SH-SY5Y (cell line): ENCODE data around the gene EEFSEC.

ENCODE experiments used
- GATA2 ChIP-seq: IDR thresholded peaks from 2 replicates; pipeline ENCODE4 v1.6.1; 2011; ENCODE audit warnings: mild to moderate bottlenecking, low read depth, low read length
- GATA3 ChIP-seq: IDR thresholded peaks from 2 replicates; pipeline ENCODE4 v1.6.1; 2011; ENCODE audit warnings: low read depth, mild to moderate bottlenecking, low read length, moderate library complexity

The EEFSEC gene

DNA sequence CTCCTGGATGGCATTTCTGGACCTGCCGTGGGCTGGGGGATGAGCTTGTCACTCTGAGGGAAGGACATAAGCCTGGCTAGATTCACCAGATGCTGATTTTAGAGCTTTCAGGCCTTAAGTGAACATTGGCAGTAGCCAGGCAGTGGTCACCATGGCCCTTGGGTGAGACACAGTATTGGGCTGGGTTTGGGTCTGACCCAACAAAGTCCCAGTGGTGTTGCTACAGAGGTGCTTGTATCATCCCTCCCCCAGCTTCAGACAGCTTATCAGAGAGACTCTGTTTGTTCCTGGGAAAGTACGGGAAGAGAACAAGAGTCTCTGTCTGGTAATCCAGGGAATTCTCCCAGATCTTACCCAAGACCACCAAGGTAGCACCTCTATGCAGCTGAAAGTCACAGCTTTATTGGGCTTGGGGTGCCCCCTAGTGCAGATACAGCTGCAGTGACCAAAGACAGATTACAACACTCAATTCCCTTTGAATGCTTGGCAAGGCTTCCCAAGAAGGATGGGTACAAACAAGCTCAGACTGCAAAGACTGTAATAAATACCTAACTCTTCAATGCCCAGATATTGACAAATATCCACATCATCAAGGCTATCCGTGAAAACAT, 19.9 kb upstream of the EEFSEC start:
- no peak for TF ChIP-seq GATA3
- no peak for TF ChIP-seq GATA2

GRCh38 chr3:128143496-128143895, 9.8 kb upstream of the EEFSEC start:
- no peak for TF ChIP-seq GATA3
- TF ChIP-seq GATA2, result no peak

DNA sequence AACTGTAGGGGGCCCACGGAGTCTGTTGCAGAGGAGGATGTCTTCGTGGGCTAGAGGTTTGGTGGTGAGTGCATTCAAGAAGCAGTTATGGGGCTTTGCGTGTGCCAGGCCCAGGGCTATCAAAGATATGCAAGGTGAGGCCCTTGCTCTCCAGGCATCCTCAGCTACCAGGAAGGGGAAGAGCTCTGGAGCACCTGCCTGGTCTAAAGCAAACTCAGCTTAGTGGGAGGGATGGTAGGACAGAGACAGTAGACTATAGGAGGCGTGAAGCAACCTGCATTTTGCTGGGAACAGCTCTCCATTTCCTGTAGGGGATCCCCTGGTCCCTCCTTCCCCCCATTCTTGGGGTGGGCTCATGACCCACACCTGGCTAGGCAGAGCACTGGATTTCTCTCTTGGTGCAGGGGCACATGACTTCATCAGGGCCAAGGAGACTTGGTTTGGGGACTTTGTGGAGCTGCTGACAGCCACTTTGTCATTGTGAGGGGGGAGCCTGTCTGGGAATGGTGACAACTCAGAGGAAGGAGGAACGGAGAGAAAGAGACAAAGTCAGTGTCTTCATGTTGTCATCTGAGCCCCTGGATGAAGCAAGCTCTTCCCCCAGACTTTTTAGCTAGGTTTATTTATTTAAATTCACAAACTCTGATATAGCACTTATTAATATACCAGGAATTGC, 8.6 kb upstream of the EEFSEC start:
- TF ChIP-seq GATA2 (no peak), GATA3 (no peak)

DNA sequence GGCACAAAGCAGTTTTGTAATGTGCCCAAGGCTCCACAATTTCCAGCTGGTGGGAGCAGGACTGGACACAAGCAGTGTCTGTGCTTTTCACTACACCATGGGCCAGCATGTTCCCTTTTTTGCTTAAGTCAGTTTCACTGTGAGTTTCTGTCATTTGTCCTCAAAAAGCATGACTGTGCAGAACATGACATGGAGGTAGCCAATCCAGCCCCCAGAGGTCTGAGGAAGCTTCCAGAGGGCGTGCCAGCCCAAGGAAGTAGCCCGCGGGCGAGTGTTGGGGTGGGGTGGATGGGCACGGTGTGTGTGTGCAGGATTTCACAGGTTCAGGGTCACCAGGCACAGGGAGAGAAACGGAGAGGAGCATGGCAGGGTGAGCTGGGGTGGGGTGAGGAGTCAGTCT, 8.0 kb upstream of the EEFSEC start:
- TF ChIP-seq GATA2, result no peak
- no peak for TF ChIP-seq GATA3

DNA sequence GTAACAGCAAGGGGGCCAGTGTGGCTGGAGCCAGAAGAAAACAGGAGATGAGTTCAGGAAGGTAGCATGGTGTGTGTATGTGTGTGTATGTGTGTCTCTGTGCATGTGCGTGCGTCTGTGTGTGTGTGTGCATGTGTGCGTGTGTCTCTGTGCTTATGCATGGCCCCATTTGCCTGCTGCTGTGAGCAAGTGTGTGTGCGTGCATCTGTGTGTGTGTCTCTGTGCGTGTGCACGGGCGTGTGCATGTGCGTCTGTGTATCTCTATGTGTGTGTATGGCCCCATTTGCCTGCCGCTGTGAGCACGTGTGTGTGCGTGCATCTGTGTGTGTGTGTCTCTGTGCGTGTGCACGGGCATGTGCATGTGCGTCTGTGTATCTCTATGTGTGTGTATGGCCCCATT, 7.1 kb upstream of the EEFSEC start:
- TF ChIP-seq GATA2 (no peak), GATA3 (no peak)

- TF ChIP-seq GATA2 (no peak), GATA3 (no peak)
Observed at GRCh38 chr3:128149650-128150049, 3.6 kb upstream of the EEFSEC start.

DNA sequence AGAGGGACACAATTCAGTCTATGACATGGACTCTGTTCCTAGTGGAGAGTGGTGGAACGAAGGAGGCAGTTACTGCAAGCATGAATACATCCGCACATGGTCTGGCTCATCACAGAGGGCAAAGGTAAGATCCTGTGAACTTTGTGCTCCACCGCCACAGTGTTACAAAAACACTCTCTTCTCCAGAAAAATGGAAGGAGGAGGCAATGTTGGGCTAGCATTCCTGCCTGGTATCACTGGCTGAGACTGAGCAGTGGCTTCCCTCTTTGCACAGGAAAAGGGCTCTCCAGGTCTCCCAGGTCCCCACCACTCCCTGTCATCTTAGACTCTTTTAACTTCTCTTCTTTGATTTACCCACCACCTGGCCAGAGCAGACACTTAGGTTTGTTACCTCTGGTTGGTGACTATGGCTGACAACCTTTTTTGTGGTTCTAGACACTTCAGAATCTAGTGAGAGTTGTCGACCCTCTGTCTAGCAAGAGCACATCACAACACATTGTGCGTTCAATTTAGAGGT, 1.5 kb upstream of the EEFSEC start:
- TF ChIP-seq GATA3, result no peak

DNA sequence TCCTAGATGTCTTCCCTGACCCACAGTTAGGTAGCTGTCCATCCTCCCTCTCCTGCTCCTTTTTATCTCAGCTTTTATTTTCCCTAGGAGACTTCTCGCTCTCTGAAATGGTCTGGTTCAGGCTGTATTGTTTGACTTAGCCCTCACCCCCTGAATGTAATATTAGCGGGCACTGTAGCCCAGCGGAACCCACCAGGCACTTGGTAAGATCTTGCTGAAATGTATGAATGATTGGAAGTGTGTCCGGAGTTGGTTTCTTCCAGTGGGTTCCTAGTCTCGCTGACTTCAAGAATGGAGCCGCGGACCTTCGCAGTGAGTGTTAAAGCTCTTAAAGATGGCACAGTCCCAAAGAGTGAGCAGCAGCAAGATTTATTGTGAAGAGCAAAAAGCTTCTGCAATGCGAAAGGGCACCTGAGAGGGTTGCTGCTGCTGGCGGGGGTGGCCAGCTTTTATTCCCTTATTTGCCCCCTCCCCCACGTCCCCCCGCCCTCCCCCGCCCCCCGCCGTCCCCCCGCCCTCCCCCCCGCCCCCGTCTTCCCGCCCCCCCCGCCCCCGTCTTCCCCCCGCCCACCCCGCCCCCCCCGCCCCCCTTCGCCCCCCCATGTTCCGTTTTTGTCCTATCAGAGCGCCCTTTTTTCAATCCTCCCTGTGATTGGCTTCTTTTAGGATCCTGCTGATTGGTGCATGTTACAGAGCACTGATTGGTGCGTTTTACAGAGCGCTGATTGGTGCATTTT, 694 bp upstream of the EEFSEC start:
- TF ChIP-seq GATA3 (no peak), GATA2 (no peak)

- TF ChIP-seq GATA3, result no peak
- no peak for TF ChIP-seq GATA2
Observed at GRCh38 chr3:128155616-128156360, 2.5 kb downstream of the EEFSEC start.

- TF ChIP-seq GATA2, result no peak
- no peak for TF ChIP-seq GATA3
Observed at GRCh38 chr3:128160661-128161060, 7.4 kb downstream of the EEFSEC start.

GRCh38 chr3:128163432-128163831, 10.2 kb downstream of the EEFSEC start:
- no peak for TF ChIP-seq GATA3
- TF ChIP-seq GATA2, result no peak

DNA sequence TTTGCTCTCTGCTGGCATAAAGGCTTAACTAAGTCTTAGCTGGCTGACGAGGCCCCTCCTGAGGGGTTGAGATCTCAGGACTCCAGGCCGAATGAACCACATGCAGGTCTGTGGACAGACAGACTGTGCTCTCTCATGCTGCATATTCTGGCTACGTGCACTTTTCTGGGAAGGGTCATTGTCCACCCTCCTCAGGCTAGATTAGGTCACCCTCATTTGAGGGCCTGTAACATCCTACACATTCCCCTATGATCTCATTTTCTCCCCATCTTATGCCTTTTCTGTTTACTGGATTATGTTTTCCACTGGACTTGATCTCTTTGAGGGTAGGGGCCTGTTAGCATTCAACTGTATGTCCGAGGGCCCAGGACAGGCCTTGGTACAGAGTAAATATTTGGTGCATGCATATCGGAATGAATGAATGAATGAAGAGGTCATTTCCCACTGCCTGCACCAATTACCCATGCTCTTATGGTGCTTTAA, 13.7 kb downstream of the EEFSEC start:
- TF ChIP-seq GATA3 (no peak), GATA2 (no peak)

- TF ChIP-seq GATA3, result no peak
- TF ChIP-seq GATA2, result no peak
Observed at GRCh38 chr3:128167646-128167972, 14.3 kb downstream of the EEFSEC start.
